ENCODE results near the gene DUOXA1. TPM values are rescaled to one million over a fixed set of nuclear protein-coding genes. Genes with fewer than 3 reads are reported as not detected.
"Not testable (repeated sequence)": the region's sequence is repeated elsewhere in the genome, so short reads cannot be mapped to it uniquely, and the experiment has no call there.

DUOXA1 gene
- total RNA-seq, 1 donor from 2014 or later, result 4.2 TPM

GRCh38 chr15:45089712-45090373, 39.8 kb downstream of the DUOXA1 start:
- H3K4me1 ChIP-seq, result no peaks in the 10 kb centered on the region
- no peak overlapping the region for H3K27ac ChIP-seq
- DNase-seq (ENCODE audit: low spot score in 2 of 2), result no peak
- no peaks in the 10 kb centered on the region for H3K27me3 ChIP-seq
- TF ChIP-seq CTCF (IDR thresholded peaks at IDR 0.05), result no peak
- intact Hi-C loops (cut with DNase I), result no loop called here
- no peaks in the 10 kb centered on the region for H3K9me3 ChIP-seq
- no peak overlapping the region for H3K4me3 ChIP-seq
- H3K36me3 ChIP-seq, result no peaks in the 10 kb centered on the region

GRCh38 chr15:45088801-45089711, 40.6 kb downstream of the DUOXA1 start:
- no peaks in the 10 kb centered on the region for H3K36me3 ChIP-seq
- no peak overlapping the region for H3K27ac ChIP-seq
- H3K27me3 ChIP-seq, result no peaks in the 10 kb centered on the region
- no peaks in the 10 kb centered on the region for H3K4me1 ChIP-seq
- intact Hi-C loops (cut with DNase I), result no loop called here
- TF ChIP-seq CTCF (IDR thresholded peaks at IDR 0.05), result no peak
- no peaks in the 10 kb centered on the region for H3K9me3 ChIP-seq
- H3K4me3 ChIP-seq, result no peak overlapping the region
- DNase-seq (ENCODE audit: low spot score in 2 of 2), result no peak

GRCh38 chr15:45087513-45087912, 42.2 kb downstream of the DUOXA1 start:
- no peak overlapping the region for H3K27ac ChIP-seq
- no peaks in the 10 kb centered on the region for H3K36me3 ChIP-seq
- H3K4me1 ChIP-seq, result no peaks in the 10 kb centered on the region
- TF ChIP-seq CTCF (IDR thresholded peaks at IDR 0.05), result no peak
- no peaks in the 10 kb centered on the region for H3K27me3 ChIP-seq
- no peaks in the 10 kb centered on the region for H3K9me3 ChIP-seq
- intact Hi-C loops (cut with DNase I), result no loop called here
- DNase-seq (ENCODE audit: low spot score in 2 of 2), result no peak
- H3K4me3 ChIP-seq, result no peak overlapping the region

GRCh38 chr15:45084163-45084562, 45.5 kb downstream of the DUOXA1 start:
- no peaks in the 10 kb centered on the region for H3K9me3 ChIP-seq
- intact Hi-C loops (cut with DNase I), result no loop called here
- H3K4me1 ChIP-seq, result no peaks in the 10 kb centered on the region
- no peaks in the 10 kb centered on the region for H3K27me3 ChIP-seq
- H3K4me3 ChIP-seq, result no peak overlapping the region
- no peaks in the 10 kb centered on the region for H3K36me3 ChIP-seq
- H3K27ac ChIP-seq, result no peak overlapping the region
- TF ChIP-seq CTCF (IDR thresholded peaks at IDR 0.05), result no peak
- no peak for DNase-seq (ENCODE audit: low spot score in 2 of 2)

GRCh38 chr15:45083223-45083622, 46.5 kb downstream of the DUOXA1 start:
- intact Hi-C loops (cut with DNase I), result no loop called here
- no peaks in the 10 kb centered on the region for H3K27me3 ChIP-seq
- TF ChIP-seq CTCF (IDR thresholded peaks at IDR 0.05), result no peak

GRCh38 chr15:45082412-45082811, 47.3 kb downstream of the DUOXA1 start:
- H3K4me1 ChIP-seq; intact Hi-C loops (cut with DNase I); H3K27ac ChIP-seq; H3K36me3 ChIP-seq; H3K4me3 ChIP-seq; H3K27me3 ChIP-seq; DNase-seq (ENCODE audit: low spot score in 2 of 2); H3K9me3 ChIP-seq: not testable (repeated sequence)

More at GRCh38 chr15:45083223-45083622, 46.5 kb downstream of the DUOXA1 start:
- H3K36me3 ChIP-seq, result no peaks in the 10 kb centered on the region
- no peak for DNase-seq (ENCODE audit: low spot score in 2 of 2)
- H3K9me3 ChIP-seq, result no peaks in the 10 kb centered on the region
- H3K4me1 ChIP-seq, result no peaks in the 10 kb centered on the region
- no peak overlapping the region for H3K4me3 ChIP-seq
- no peak overlapping the region for H3K27ac ChIP-seq

- DNase-seq (ENCODE audit: low spot score in 2 of 2); H3K4me3 ChIP-seq; intact Hi-C loops (cut with DNase I): not testable (repeated sequence)
Measured at GRCh38 chr15:45080593-45080992, 49.1 kb downstream of the DUOXA1 start.

GRCh38 chr15:45079628-45080246, 49.9 kb downstream of the DUOXA1 start:
- H3K36me3 ChIP-seq; H3K9me3 ChIP-seq; H3K27me3 ChIP-seq; intact Hi-C loops (cut with DNase I); H3K4me3 ChIP-seq; H3K4me1 ChIP-seq; H3K27ac ChIP-seq; DNase-seq (ENCODE audit: low spot score in 2 of 2): not testable (repeated sequence)

More at GRCh38 chr15:45080593-45080992, 49.1 kb downstream of the DUOXA1 start:
- H3K4me1 ChIP-seq, H3K27ac ChIP-seq, H3K9me3 ChIP-seq, H3K27me3 ChIP-seq, H3K36me3 ChIP-seq: not testable (repeated sequence)

All from ascending aorta (tissue), 2 donors.